GM04504 (cell line): ENCODE measurements around the gene PEX7.
"Not testable (repeated sequence)": the region's sequence is repeated elsewhere in the genome, so short reads cannot be mapped to it uniquely, and the experiment has no call there.

ENCODE experiments used
- DNase-seq: peaks from one replicate; pipeline ENCODE4 v3.0.0-alpha.2; 2012; ENCODE audit warnings: low read depth

PEX7 gene, protein sequence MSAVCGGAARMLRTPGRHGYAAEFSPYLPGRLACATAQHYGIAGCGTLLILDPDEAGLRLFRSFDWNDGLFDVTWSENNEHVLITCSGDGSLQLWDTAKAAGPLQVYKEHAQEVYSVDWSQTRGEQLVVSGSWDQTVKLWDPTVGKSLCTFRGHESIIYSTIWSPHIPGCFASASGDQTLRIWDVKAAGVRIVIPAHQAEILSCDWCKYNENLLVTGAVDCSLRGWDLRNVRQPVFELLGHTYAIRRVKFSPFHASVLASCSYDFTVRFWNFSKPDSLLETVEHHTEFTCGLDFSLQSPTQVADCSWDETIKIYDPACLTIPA

DNA sequence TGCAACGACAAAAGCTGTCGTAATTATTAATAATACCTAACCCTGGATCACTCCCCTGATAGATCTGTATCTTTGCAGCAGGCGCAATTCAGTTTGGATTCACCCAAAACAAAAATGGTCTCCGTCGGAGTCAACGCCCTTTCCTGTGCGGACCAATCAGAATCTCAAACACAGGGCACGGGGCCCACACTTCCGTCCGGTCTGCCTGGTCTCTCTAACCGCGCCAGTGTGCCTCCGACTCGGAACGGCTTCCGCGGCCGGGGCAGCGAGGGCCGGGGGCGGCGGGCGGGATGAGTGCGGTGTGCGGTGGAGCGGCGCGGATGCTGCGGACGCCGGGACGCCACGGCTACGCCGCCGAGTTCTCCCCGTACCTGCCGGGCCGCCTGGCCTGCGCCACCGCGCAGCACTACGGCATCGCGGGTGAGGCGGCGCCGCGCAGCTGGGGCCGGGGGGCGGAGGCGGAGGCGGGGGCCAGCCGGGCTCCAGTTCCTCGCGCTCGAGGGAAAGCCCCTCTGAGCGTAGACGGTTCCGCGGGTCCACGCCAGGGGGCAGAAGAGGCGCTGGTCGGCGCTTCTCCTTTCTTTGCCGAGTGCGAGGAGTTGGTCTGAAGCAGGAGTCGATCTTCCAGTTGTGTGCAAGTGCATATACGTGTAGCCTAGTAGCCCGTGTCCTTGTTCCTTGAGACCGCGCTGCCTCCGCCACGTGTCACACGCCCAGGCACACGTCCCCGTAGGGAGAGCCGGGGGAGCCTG lies at the start of gene PEX7:
PEX7 (plus strand) TSS at position 217 of the 752 bp plus-strand sequence; CDS start at position 291, 74 bp downstream.
- DNase-seq: peak; percentile 83

DNA sequence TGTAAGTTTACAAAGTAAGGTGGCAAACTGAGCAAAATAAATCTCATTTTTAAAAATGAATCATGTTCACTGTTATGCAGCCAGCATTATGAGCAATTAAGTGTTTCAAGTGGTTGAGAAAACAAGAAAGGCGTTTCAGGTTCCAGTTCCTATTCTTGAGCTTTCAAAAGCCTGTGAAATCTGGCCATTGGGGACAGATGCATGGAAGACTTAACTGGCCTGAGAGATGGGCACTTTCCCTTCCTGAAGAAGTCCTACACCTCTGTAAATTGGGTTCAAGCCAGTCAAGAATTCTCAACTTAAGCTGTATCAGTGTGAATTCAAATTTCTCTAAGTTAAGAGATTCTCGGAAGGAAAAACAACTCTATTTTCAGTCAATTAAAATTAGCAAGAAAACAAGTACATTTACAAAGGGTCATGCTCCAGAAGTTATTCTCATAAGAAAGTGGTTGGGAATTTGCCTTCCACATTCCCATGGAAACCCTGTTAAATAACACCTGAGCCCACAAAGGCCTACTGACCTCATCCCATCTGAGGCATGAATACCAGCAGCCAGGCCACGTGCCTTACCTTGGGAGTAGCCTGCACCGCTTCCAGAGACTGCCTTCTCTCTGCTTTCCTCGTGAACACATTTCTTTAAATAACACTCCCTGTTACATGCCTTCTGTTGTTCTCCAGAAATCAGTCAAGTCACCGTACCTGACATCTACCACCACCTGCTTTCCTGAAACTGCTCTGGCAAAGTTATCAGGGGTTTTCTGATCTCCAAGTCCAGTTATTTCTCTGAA lies 49.5 kb upstream of the PEX7 start:
- no peak for DNase-seq

DNA sequence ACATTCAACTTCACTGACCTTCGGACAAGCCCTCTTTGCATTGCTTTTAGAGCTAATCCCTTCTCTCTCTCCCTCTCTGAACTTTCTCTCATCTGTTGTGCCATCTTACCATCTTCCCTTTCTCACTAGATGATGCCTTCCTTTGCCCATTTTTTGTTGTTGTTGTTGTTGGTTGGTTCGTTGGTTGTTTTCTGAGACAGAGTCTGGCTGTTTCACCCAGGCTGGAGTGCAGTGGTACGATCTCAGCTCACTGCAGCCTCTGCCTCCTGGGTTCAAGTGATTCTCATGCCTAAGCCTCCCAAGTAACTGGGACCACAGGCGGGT lies 49.0 kb upstream of the PEX7 start:
- no peak for DNase-seq

DNA sequence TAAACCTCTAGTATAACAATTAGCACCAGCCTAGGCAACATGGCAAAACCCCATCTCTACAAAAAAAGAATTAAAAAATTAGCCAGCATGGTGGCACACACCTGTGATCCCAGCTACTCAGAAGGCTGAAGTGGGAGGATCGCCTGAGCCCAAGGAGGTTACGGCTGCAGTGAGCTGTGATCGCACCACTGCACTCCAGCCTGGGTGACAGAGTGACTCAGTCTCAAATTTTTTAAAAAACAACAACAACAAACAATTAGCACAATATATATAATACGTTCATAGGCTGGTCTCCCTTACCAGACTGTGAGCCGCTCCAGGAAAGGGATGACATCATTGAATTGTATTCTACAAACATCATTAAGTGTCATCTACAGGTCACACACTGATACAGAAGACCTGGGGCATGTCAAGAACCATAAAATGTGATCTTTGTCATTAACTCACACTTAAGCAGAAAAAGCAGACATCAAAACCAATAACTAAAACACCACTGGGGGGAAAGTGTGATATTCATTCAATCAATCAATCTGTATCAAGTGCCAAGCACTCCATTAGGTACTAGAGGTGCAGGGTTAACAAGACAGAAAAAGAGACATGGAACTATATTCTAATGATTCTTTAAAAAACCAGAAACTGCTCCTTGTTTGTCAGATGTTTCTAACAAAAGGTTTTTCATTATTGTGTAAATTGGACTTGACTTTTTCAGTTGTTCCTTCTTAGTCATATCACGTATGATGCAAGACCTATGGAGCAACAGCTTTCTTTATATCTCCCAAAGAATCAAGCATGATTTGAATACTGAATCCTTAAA lies 48.0 kb upstream of the PEX7 start:
- DNase-seq: no peak

DNA sequence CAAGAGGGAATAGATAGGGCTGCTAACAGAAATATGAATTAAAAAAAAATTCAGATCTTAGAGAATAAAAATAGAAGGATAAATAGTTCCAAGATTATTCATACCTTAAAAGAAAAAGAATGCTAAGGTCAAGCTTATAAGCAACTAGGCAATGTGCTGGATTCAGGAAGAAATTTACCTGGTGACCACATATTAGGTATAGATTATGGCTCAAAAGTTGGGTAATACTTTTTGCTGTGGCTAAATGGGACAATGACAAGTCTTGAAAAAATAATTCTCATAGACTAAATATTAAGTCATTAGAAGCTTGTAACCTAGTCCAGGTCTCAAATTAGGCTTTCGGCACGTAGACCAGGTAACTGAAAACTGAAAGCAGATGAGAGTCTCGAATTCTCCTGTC lies 47.3 kb upstream of the PEX7 start:
- no peak for DNase-seq

DNA sequence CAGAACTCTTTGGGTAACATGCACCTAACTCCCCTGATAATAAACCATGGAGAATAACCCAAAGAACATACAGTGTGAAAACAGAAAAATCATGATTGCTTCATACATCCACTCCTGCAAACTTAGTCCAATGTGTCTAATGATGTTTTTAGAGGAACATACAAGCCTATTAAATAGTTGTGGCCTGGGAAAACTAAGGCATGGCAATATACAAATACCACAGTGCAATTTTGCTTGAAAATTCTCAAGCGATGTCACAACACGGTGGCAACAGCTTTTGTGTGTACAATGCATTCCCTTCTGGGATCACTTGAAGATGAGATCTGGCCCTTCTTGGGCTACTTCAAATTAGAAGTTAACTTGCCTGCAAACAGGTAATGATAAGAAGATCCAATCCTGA lies 46.8 kb upstream of the PEX7 start:
- peak; percentile 43 for DNase-seq

DNA sequence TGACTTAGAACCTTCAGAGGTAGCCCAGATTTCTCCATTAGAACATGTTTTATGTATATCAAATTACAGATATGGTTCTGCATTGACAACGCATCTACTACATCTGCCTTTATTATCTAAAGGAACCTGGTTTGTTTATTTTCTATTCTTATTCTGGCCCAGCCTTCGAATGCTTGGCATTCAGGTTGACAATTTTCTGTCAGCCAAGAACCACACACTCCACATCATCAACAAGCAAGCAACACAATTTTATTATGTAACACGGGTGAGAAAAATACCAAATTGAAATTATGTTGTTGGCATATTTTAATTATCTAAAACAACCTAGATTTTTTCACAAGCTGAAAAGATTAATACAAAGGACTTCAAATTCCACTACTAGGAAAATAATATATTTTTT lies 44.7 kb upstream of the PEX7 start:
- no peak for DNase-seq

DNA sequence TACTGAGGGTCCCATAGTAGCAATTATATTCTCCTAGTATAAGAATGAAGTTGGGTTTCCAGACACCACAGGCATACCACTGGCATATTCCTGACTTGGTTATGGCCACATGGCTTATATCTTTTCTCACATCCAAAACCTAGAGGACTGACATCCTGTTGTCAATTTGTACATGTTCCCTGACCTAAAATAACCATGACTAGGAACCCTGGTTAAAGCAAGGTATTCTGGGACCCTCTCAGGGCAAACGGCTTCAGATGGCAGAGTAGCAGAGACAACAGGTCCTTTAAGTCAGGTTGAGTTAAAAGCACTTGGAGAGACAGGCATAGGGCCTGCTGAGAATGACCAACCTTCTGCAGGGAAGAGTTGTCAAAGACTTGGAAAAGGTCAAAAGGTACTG lies 42.7 kb upstream of the PEX7 start:
- no peak for DNase-seq

DNA sequence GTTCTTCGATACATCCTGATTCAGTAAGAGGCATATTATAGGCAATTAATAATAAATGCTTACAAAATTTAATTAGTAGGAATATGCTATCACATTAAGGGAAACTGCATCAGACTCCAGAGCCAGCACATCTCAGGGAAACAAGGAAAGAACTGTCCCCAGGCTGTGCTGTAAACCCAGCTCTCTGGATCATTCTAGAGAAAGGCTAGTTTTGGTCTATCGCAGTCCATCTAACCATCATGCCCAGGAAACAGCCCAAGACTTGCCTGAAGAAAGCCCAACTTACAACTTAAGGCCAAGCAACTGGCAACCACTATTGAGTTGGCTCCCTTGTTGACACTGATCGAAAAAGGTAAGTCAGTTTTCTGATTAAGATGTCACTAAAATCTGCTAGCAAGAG lies 41.4 kb upstream of the PEX7 start:
- no peak for DNase-seq

DNA sequence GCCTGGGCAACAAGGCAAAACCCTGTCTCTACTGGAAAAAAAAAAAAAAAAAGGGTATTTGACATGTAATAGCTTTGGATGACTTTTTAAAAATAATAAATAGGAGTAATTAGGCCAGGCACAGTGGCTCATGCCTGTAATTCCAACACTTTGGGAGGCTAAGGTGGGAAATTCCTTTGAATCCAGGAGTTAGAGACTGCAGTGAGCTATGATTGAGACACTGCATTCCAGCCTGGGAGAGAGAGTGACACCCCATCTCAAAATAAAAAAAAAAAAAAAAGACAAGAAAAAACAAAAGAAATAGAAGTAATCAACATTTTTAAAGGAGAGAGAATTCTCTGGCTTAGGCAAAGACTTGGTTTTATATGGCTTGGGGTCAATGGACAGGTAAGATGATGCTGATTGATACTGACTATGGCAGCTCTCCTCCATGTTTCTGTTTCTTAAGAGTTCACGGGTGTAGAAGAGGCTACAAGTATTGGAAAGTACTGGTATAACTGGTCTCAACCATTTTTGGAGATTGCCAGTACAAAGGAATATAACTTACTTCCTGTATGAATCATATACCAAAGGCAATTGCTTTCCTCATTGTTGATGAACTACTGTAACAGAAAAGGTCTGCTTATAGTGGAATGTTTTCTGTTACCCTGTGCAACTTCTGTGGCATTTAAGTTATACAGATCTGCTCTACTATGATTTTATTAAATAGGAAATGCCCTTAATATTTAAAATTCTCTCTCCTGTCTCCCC lies 40.2 kb upstream of the PEX7 start:
- DNase-seq: no peak

DNA sequence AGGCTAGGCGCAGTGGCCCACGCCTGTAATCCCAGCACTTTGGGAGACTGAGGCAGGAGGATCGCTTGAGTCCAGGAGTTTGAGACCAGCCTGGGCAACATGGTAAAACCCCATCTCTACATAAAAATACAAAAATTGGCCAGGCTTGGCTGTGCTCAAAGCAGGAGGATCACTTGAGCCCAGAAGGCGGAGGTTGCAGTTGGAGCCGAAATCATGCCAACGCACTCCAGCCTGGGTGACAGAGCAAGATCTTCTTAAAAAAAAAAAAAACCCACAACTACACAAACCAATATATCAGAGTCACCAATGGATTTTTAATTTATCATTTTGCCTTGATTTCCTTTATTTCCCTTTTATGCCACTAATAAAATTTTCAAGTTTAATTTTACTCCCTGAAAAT lies 39.4 kb upstream of the PEX7 start:
- no peak for DNase-seq

DNA sequence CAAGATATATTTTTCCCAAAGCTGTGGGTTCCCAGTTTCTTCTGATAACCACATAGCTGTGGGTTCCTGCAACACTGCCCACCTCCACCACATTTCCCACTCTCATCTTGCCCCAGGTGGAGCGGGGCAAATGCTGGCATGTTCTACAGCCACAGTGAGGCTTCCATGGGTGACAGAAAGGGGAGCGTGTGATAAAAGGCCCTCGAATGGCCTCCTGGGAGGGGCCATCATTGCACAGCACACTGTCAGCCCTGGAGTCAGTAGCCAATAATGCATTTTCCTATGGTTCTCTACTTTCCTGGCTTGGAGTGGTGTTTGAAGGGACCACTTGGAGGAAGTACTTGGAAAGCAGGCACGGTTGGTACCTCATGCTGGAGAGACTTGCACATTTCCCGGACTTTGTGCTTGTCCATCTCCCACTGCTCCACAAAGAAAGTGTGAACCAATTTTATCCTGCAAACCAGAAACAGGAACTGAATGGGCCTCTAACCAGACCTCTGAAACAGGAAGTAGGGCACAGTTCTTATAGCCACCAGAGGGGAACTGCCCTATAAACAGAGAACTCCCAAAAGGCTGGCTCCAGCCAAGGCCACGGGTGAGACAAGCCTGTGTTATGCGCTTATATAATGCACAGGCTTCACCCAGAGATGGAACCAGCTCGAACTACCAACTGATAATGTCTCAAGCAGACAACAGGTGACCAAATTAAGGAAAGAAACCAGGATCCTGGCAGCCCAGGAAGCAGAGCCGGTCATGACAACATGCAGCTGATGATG lies 38.7 kb upstream of the PEX7 start:
- DNase-seq: no peak

DNA sequence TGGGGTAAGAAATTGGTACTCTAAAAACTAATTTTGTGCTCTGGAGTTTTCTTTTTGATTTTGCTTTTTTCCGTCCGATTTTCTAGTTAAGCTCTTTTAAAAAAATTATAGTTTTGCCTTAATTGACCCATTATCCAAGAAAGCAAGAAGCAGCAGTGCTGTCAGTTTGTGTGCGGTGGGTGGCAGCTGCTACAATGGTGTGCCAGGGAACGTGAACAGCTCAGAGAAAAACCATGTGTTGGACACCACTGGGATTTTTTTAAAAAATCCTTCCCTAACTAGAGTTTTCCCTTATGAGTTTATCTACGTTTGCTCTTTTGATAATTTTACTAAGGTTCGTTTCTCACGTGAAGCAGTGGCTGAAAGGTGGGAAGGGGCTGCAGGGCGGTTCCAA lies 38.1 kb upstream of the PEX7 start:
- DNase-seq: no peak

DNA sequence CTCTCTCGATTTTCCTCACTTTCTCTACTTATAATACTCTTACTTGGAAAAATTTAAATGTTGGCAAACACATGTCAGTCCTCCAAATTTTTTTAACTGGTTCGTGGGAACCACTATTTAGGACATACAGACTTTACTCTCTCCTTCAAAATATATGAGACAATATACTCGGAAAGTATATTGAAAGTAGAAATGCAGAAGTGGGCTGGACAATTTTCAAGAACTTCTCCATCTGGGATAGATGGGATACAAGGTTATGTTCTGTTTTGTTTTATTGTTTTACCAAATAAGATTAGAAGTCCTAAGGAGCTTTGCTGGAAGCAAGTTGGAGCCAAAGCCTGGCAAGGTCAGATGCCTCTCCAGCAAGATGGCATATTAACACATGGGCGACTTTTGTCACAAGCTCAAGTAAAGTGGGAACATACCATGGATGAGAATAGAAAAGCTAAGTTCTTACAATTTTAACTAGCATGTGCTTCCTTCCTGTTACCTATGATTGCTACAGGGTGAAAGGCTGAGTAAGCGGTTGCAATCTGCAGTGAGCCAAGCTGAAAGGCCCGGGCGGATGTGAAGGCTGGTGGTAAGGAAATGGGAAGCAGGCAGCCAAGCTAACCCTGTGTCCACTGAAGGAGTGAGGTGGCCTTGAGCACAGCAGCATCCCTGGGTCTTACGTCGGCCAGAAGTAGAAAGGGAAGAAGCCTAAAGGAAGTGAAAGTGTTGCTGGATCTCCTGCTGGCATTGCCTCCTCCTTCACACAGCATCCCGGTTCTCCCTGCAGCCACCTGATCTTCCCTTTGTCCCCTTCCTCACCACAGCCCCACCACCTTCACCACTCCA lies 37.3 kb upstream of the PEX7 start:
- no peak for DNase-seq

DNA sequence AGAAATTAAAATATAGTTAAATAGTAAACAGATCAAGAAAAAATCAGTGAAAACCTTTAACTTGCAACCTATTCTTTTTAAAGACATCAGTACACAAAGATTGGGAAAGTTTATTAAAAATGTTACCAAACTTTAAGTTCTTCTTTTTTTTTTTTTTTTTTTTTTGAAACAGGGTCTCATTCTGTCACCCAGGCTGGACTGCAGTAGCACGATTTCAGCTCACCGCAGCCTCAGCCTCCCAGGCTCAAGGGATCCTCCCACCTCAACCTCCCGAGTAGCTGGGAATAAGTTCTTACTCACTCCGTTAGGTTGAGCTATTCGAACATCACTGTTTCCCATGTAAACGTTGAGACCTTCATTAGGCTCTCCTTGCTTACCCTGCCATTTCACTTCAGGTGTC lies 35.7 kb upstream of the PEX7 start:
- DNase-seq: no peak

DNA sequence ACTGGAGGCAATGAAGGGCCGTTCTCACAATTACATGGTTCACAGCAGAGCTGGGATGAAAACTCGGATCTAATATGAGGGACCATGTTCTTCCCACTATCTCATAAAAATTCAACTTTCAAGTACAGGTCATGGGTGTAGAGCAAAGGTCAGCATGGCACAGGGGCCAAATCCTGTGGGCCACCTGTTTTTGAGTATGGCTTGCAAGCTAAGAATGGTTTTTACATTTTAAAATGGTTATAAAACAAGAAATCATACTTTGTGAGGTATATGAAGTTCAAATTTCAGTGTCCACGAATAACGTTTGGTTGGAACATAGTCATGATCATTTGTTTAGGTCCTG lies 34.7 kb upstream of the PEX7 start:
- DNase-seq: no peak

DNA sequence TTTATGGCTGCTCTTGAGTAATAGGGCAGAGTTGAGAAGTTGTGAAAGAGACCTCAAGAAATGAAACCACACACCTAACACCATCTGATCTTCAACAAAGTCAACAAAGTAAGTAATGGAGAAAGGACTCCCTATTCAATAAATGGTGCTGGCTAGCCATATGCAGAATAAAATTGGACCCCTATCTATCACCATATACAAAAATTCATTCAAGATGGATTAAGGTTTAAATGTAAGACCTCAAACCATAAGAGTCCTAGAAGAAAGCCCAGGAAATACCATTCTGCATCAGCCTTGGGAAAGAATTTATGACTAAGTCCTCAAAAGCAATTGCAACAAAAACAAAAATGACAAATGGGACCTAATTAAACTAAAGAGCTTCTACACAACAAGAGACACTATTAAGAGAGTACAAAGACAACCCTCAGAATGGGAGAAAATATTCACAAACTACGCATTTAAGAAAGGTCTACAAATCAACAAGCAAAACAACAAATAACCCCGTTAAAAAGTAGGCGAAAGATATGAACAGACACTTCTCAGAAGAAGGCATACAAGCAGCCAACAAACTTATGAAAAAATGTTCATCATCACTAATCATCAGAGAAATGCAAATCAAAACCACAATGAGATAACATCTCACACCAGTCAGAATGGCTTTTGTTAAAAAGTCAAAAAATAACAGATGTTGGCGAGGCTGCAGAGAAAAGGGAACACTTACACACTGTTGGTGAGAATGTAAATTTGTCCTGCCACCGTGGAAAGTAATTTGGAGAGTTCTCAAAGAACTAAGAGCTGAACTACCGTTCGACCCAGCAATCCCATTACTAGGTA lies 34.1 kb upstream of the PEX7 start:
- DNase-seq: peak; percentile 63

DNA sequence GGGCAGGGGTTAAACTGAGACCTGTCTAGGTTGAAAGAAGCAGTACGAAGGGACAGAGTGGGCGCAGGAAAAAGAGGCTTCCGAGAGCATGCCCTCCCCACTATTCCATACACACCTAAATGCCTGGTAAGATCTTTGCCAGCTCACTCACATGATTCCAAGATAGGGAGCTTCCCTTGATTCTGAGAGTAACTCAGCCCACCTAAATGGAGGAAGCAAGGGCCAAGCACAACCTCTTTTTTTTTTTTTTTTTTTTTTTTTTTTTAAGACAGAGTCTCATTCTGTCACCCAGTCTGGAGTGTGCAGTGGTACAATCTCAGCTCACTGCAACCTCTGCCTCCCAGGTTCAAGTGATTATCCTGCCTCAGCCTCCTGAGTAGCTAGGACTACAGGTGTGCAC lies 33.0 kb upstream of the PEX7 start:
- DNase-seq: not testable (repeated sequence)
